ENCODE measurements around the gene DCP1A. TPM values are rescaled to one million over a fixed set of nuclear protein-coding genes. Genes with fewer than 3 reads are reported as not detected.

Gene DCP1A
- polyA plus RNA-seq, 1 of the 3 experiments (the other 2 are of a cell fraction), result 12.9 TPM

- H3K79me2 ChIP-seq (ENCODE audit: insufficient read depth), result no peaks in the 10 kb centered on the region
- H3F3A ChIP-seq (replicated peaks; ENCODE audit: insufficient read depth), result peaks cover 8% of the 10 kb centered on the region
- no peaks in the 10 kb centered on the region for H3K9me2 ChIP-seq
- 100% methylated on average over 1 of the region's 1 CpG for WGBS (ENCODE audit: low lambda C conversion rate)
- peaks cover 0 to 3% of the 10 kb centered on the region in 2 experiments; a peak in 1 of 4 replicates for H3K4me1 ChIP-seq (ENCODE audit: control insufficient read depth in 1 of 2, insufficient read depth in 2 of 2, low read depth in 1 of 2, low read length in 1 of 2)
- ChIA-PET CTCF (interaction anchor here (1.7 kb wide), 1 partner anchor 9 kb away, joined by 4 read pairs; no protein-coding TSS in a partner anchor), POLR2A (interaction anchor here (0.7 kb wide), 1 partner anchor 416 kb away, joined by 3 read pairs; no protein-coding TSS in a partner anchor)
- no peak overlapping the region for H3K4me2 ChIP-seq
- no peaks in the 10 kb centered on the region for H4K20me1 ChIP-seq (ENCODE audit: insufficient read depth)
- no peak overlapping the region for H3K27ac ChIP-seq (ENCODE audit: low read depth in 2 of 2, low read length in 1 of 2)
- peaks cover 34 to 37% of the 10 kb centered on the region in 2 experiments for H3K36me3 ChIP-seq (replicated peaks in 1 of 2; ENCODE audit: control insufficient read depth in 1 of 2, insufficient read depth in 2 of 2, low read length in 1 of 2)
- no peak for TF ChIP-seq FOXJ3 (CRISPR knock-in tag; IDR thresholded peaks at IDR 0.05)
- TF ChIP-seq GATA2 (CRISPR knock-in tag; IDR thresholded peaks at IDR 0.05), result peak; percentile 14; the same call in 1 of the 2 replicates
- H2AFZ ChIP-seq (ENCODE audit: low read depth), result no peak overlapping the region
- H3K4me3 ChIP-seq (ENCODE audit: low read depth in 2 of 2, low read length in 1 of 2), result no peak overlapping the region
- H3K9ac ChIP-seq, result no peak overlapping the region
- H3K27me3 ChIP-seq (ENCODE audit: insufficient read depth), result no peaks in the 10 kb centered on the region
- H3K9me3 ChIP-seq, result no peaks in the 10 kb centered on the region
- DNase-seq, result no peak
These were observed 51.9 kb downstream of the DCP1A start for GRCh38 chr3:53295410-53295809.

- H2AFZ ChIP-seq (ENCODE audit: low read depth), result no peak overlapping the region
- H3K9ac ChIP-seq, result no peak overlapping the region
- no peak for DNase-seq
- H3K4me3 ChIP-seq (ENCODE audit: low read depth in 2 of 2, low read length in 1 of 2), result no peak overlapping the region
- WGBS (ENCODE audit: low lambda C conversion rate), result 98% methylated on average over 8 of the region's 8 CpGs
- H3K9me3 ChIP-seq, result no peaks in the 10 kb centered on the region
- ChIA-PET POLR2A (no interaction called here), CTCF (no interaction called here)
- H3K36me3 ChIP-seq (replicated peaks in 1 of 2; ENCODE audit: control insufficient read depth in 1 of 2, insufficient read depth in 2 of 2, low read length in 1 of 2), result peaks cover 39 to 42% of the 10 kb centered on the region in 2 experiments
- no peaks in the 10 kb centered on the region for H3K27me3 ChIP-seq (ENCODE audit: insufficient read depth)
- peaks cover 0 to 3% of the 10 kb centered on the region in 2 experiments; a peak in 1 of 4 replicates for H3K4me1 ChIP-seq (ENCODE audit: control insufficient read depth in 1 of 2, insufficient read depth in 2 of 2, low read depth in 1 of 2, low read length in 1 of 2)
- H3K27ac ChIP-seq (ENCODE audit: low read depth in 2 of 2, low read length in 1 of 2), result no peak overlapping the region
- no peak for TF ChIP-seq ZBTB33 (IDR thresholded peaks at IDR 0.05; ENCODE audit: borderline replicate concordance, low read depth)
- TF ChIP-seq PBX3 (IDR thresholded peaks at IDR 0.05), result no peak
- no peak for TF ChIP-seq FOSL2 (IDR thresholded peaks at IDR 0.05; ENCODE audit: borderline replicate concordance, low read depth)
- no peak for TF ChIP-seq RXRA (IDR thresholded peaks at IDR 0.05; ENCODE audit: borderline replicate concordance, low read depth)
- no peak for TF ChIP-seq USF2 (IDR thresholded peaks at IDR 0.05; ENCODE audit: borderline replicate concordance, low read depth, low read length)
- TF ChIP-seq JUND (IDR thresholded peaks at IDR 0.05), result no peak
- TF ChIP-seq RFX5 (IDR thresholded peaks at IDR 0.05; ENCODE audit: low read length), result no peak
- TF ChIP-seq EP300 (IDR thresholded peaks at IDR 0.05; ENCODE audit: borderline replicate concordance in 1 of 2, low read depth in 1 of 2, low read length in 1 of 2), result no peak
- no peak for TF ChIP-seq MXI1 (IDR thresholded peaks at IDR 0.05; ENCODE audit: low read depth, low read length)
- TF ChIP-seq RCOR1 (IDR thresholded peaks at IDR 0.05; ENCODE audit: low read length), result no peak
- no peak for TF ChIP-seq RAD21 (IDR thresholded peaks at IDR 0.05; ENCODE audit: low read length)
- TF ChIP-seq IRF3 (IDR thresholded peaks at IDR 0.05; ENCODE audit: low read depth, low read length), result no peak
- TF ChIP-seq MEF2A (IDR thresholded peaks at IDR 0.05; ENCODE audit: borderline replicate concordance, low read depth), result no peak
- TF ChIP-seq CHD2 (IDR thresholded peaks at IDR 0.05; ENCODE audit: low read length, partially characterized antibody), result no peak
- TF ChIP-seq TEAD4 (IDR thresholded peaks at IDR 0.05; ENCODE audit: borderline replicate concordance, insufficient read depth), result no peak
- TF ChIP-seq GABPA (IDR thresholded peaks at IDR 0.05; ENCODE audit: low read depth), result no peak
- TF ChIP-seq NFIC (IDR thresholded peaks at IDR 0.05; ENCODE audit: borderline replicate concordance), result no peak
- no peak overlapping the region for H3K4me2 ChIP-seq
- no peaks in the 10 kb centered on the region for H4K20me1 ChIP-seq (ENCODE audit: insufficient read depth)
- no peaks in the 10 kb centered on the region for H3F3A ChIP-seq (replicated peaks; ENCODE audit: insufficient read depth)
- no peaks in the 10 kb centered on the region for H3K9me2 ChIP-seq
- no peaks in the 10 kb centered on the region for H3K79me2 ChIP-seq (ENCODE audit: insufficient read depth)
These were observed 53.5 kb downstream of the DCP1A start for GRCh38 chr3:53293867-53294266.

Data from SK-N-SH (cell line).